ENCODE results near the gene CA12.

The CA12 gene

DNA sequence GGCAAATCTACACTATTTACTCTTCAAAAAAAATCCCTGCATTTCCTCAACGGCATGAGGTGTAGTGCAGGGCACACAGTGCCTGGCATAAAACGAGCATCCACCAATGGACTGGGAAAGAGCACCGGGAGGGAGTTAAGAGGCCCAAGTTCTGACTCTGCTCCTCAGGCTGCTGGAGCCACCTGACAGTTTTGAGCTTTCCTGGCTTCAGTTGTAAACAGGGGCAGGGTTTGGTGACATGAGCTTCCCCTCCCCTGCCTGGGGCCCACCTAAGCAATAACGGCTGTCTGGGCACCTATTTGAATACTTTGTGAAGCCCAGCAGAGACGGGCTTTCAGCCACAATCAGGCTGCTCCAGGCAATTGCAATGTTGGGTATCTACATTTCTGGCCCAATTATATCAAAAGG lies 16.4 kb downstream of the CA12 start:
- TF ChIP-seq, protein P1, sequence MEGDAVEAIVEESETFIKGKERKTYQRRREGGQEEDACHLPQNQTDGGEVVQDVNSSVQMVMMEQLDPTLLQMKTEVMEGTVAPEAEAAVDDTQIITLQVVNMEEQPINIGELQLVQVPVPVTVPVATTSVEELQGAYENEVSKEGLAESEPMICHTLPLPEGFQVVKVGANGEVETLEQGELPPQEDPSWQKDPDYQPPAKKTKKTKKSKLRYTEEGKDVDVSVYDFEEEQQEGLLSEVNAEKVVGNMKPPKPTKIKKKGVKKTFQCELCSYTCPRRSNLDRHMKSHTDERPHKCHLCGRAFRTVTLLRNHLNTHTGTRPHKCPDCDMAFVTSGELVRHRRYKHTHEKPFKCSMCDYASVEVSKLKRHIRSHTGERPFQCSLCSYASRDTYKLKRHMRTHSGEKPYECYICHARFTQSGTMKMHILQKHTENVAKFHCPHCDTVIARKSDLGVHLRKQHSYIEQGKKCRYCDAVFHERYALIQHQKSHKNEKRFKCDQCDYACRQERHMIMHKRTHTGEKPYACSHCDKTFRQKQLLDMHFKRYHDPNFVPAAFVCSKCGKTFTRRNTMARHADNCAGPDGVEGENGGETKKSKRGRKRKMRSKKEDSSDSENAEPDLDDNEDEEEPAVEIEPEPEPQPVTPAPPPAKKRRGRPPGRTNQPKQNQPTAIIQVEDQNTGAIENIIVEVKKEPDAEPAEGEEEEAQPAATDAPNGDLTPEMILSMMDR (conservative IDR thresholded peaks at IDR 0.05; ENCODE audit: low read length): no peak
- DNase-seq (ENCODE audit: low read depth): no peak

DNA sequence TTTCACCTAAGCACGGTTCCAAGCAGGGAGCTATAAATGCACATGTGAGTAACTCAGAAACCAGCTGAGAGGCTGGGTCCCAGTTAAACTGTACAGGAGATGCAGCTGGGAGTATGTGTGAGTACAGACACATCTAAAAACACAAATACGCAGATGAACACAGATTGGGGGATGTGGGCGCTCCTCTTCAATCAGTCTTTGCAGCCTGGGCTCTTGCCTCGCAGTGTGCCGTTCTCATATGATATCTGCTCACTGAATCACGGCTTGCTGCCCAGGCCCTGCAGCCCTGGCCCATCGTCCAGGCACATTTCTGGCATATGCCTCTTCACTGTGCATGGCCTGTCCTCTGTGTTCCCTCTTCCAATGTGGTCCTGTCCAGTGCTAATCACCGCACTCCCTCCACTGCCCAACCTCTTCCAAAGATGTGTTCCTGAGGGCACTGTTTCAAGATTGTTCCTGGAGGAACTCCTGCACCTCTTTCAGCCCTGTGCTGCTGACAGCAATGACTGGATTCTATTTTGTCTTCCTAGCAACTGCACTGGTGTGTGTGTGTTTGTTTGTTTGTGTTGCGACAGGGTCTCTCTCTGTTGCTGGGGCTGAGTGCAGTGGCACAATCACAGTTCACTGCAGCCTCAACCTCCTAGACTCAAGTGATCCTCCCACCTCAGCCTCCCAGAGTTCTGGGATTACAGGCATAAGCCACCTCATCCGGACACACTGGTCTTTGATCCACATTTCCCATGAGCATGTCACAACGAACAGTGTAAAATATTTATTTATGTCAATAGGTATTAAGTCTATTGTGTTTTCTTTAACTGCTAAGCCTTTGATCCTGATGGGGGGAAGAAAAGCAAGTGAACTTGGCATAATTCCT lies 17.0 kb downstream of the CA12 start:
- DNase-seq (ENCODE audit: low read depth): peak; percentile 49
- TF ChIP-seq, protein P1 (conservative IDR thresholded peaks at IDR 0.05; ENCODE audit: low read length): no peak
- no peak overlapping the region for H3K4me3 ChIP-seq (ENCODE audit: low read length)

More for the DNA sequence above, 16.4 kb downstream of the CA12 start:
- no peak overlapping the region for H3K4me3 ChIP-seq (ENCODE audit: low read length)

DNA sequence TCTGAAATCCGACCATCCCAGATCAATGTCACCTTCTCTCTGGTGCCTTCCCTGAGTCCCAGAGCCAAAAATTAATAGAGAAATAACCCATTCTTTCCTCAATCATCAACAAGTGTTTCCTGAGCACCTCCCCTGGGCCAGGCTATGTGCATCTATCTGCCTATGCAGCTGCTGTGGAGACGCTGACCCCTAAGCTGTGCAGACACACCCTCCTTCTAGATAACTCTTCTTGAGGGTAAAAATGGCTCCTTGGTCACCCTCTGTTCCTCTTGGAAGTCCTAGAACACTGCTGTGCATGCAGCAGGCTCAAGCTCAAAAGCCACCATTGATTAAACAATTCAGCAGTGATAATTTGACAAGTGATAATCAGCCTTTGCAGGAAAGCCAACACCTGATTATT lies 18.4 kb downstream of the CA12 start:
- no peak overlapping the region for H3K4me3 ChIP-seq (ENCODE audit: low read length)
- DNase-seq (ENCODE audit: low read depth): no peak
- TF ChIP-seq, protein P1 (conservative IDR thresholded peaks at IDR 0.05; ENCODE audit: low read length): no peak

DNA sequence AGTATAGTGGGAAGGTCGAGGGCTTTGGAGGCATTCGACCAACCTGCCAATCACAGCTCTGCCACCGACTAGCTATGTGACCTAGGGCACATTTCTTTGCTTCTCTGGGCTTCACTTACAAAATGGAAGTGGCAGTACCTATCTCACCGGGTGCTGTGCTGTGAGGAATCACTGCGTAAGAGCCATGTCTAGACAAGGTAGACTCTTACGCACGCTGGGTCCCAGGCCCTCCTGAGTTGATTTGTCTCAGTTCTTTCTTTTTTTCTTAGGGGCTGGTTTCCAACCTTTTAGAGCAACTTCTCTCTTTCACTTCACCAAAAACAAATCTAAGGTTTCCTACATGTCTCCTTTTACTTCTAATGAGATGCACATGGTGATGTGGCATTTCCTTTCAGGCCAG lies 18.8 kb downstream of the CA12 start:
- TF ChIP-seq, protein P1 (conservative IDR thresholded peaks at IDR 0.05; ENCODE audit: low read length): no peak
- no peak overlapping the region for H3K4me3 ChIP-seq (ENCODE audit: low read length)
- no peak for DNase-seq (ENCODE audit: low read depth)

DNA sequence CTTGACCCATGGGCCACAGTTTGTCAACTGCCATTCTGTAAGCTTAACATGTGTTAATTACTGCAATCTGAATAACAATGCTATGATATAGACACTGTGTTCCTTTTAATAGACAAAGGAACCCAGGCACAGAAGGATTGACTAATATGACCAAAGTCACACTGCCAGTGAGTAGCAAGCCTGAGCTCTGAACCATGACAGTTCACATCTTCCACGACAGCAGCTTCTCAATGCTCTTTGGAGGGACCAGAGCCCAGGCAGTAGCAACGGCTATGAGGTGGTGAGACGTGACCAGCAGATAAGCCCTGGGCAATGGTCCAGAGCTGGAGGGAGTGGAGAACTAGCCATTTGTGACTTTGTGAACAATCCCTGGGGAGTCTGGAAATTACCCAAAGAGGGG lies 19.4 kb downstream of the CA12 start:
- no peak for DNase-seq (ENCODE audit: low read depth)

DNA sequence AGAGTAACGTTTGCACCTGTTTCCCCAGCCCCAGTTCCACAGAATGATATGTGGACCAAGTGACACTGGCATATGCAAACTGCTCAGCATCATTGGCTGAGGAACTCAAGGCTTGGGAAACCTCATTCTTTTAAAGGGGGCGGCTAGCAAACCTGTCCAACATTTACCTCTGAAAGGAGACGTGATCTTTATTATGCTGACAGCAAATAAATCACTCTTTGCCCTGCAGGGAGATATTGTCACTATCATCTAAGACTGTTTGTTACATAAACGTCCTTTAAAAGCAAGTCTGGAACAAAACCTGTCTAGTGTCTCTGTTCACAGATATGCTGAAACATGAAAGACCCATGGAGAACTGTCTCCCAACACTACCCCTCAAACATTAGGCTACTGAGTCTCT lies 21.5 kb downstream of the CA12 start:
- TF ChIP-seq, protein P1 (conservative IDR thresholded peaks at IDR 0.05; ENCODE audit: low read length): no peak
- DNase-seq (ENCODE audit: low read depth): no peak
- no peak overlapping the region for H3K4me3 ChIP-seq (ENCODE audit: low read length)

More for the DNA sequence above, 19.4 kb downstream of the CA12 start:
- H3K4me3 ChIP-seq (ENCODE audit: low read length): no peak overlapping the region
- TF ChIP-seq, protein P1 (conservative IDR thresholded peaks at IDR 0.05; ENCODE audit: low read length): no peak
